PC-9 (cell line): ENCODE results near the gene PHOSPHO1. TPM values are rescaled to one million over a fixed set of nuclear protein-coding genes. Genes with fewer than 3 reads are reported as not detected.

Source experiments
- BruUV-seq: library from RNA; stranded (reverse); fragments of 400-500 nt; replicated peaks from 2 replicates; lab custom pipeline; 2021; lab: Mats Ljungman, UMichigan
- CTCF ChIA-PET: fragments of 300-600 bp; sonication (Branson Sonifier 250); formaldehyde crosslinking; loops from one replicate; lab custom pipeline; 2022; ENCODE audit warnings: antibody characterized with exemption; lab: Charles Lee
- POLR2A ChIA-PET: fragments of 300-600 bp; sonication (Branson Sonifier 250); formaldehyde crosslinking; loops from one replicate; lab custom pipeline; 2022; ENCODE audit warnings: antibody characterized with exemption; ENCODE audit not compliant: unreplicated experiment; lab: Charles Lee
- DNase-seq, 2 experiments: peaks; one replicate each; pipeline versions ENCODE4 v3.0.0 to v3.0.0-alpha.2; 2015 to 2022; ENCODE audit warnings: mixed read lengths in 1 of 2
- H2AFZ ChIP-seq: fragments of 200-600 bp; sonication (generic); 2 replicates; pipeline ENCODE4 v1.8.1; 2017; ENCODE audit warnings: antibody characterized with exemption
- H3F3A ChIP-seq: fragments of 200-600 bp; sonication (generic); 2 replicates; pipeline ENCODE4 v1.8.1; 2017; ENCODE audit warnings: antibody characterized with exemption, mild to moderate bottlenecking, low read depth; ENCODE audit not compliant: insufficient read depth
- H3K27ac ChIP-seq: fragments of 200-600 bp; sonication (generic); 2 replicates; pipeline ENCODE4 v1.6.1; 2016; ENCODE audit warnings: mixed run types
- H3K27me3 ChIP-seq: fragments of 200-600 bp; sonication (generic); 2 replicates; pipeline ENCODE4 v1.6.1; 2016; ENCODE audit warnings: low read depth, mixed run types; ENCODE audit not compliant: insufficient read depth
- H3K36me3 ChIP-seq: fragments of 200-600 bp; sonication (generic); 2 replicates; pipeline ENCODE4 v1.6.1; 2016; ENCODE audit warnings: low read depth, mixed run types
- H3K4me1 ChIP-seq: fragments of 200-600 bp; sonication (generic); replicated peaks from 2 replicates; pipeline ENCODE4 v1.6.1; 2016; ENCODE audit warnings: mixed run types; ENCODE audit not compliant: insufficient read depth
- H3K4me2 ChIP-seq: fragments of 200-600 bp; sonication (generic); 2 replicates; pipeline ENCODE4 v1.6.1; 2017; ENCODE audit warnings: mixed run types
- H3K4me3 ChIP-seq: fragments of 200-600 bp; sonication (generic); 2 replicates; pipeline ENCODE4 v1.6.1; 2016; ENCODE audit warnings: mixed run types
- H3K79me2 ChIP-seq: fragments of 200-600 bp; sonication (generic); 2 replicates; pipeline ENCODE4 v1.6.1; 2017; ENCODE audit warnings: low read depth, mixed run types
- H3K9me2 ChIP-seq: fragments of 200-600 bp; sonication (generic); 2 replicates; pipeline ENCODE4 v1.8.1; 2017; ENCODE audit warnings: mild to moderate bottlenecking; ENCODE audit not compliant: insufficient read depth
- H3K9me3 ChIP-seq: fragments of 200-600 bp; sonication (generic); 2 replicates; pipeline ENCODE4 v1.8.1; 2016; ENCODE audit warnings: low read depth; ENCODE audit not compliant: insufficient read depth
- H4K20me1 ChIP-seq: fragments of 200-600 bp; sonication (generic); 2 replicates; pipeline ENCODE4 v1.8.1; 2017; ENCODE audit not compliant: insufficient read depth
- CTCF ChIP-seq: fragments of 200-600 bp; sonication (generic); conservative IDR thresholded peaks from 2 replicates; pipeline ENCODE4 v1.6.1; 2017; ENCODE audit warnings: mixed run types, antibody characterized with exemption, mild to moderate bottlenecking, moderate library complexity
- EZH2 ChIP-seq: fragments of 200-600 bp; sonication (generic); IDR thresholded peaks from 2 replicates; pipeline ENCODE4 v1.8.0; 2017; ENCODE audit warnings: antibody characterized with exemption, low read depth
- intact Hi-C: fragments of 100-400 bp; cut with micrococcal nuclease; formaldehyde crosslinking; loops from one replicate; pipeline ENCODE4 v1.10.0; 2022; ENCODE audit not compliant: unreplicated experiment
- total RNA-seq: library from RNA; stranded (reverse); gene quantifications from 2 replicates; pipeline ENCODE4 v1.2.3, GENCODE V29; 2021

PHOSPHO1 gene
- total RNA-seq, 1 experiment from 2014 or later: not detected

DNA sequence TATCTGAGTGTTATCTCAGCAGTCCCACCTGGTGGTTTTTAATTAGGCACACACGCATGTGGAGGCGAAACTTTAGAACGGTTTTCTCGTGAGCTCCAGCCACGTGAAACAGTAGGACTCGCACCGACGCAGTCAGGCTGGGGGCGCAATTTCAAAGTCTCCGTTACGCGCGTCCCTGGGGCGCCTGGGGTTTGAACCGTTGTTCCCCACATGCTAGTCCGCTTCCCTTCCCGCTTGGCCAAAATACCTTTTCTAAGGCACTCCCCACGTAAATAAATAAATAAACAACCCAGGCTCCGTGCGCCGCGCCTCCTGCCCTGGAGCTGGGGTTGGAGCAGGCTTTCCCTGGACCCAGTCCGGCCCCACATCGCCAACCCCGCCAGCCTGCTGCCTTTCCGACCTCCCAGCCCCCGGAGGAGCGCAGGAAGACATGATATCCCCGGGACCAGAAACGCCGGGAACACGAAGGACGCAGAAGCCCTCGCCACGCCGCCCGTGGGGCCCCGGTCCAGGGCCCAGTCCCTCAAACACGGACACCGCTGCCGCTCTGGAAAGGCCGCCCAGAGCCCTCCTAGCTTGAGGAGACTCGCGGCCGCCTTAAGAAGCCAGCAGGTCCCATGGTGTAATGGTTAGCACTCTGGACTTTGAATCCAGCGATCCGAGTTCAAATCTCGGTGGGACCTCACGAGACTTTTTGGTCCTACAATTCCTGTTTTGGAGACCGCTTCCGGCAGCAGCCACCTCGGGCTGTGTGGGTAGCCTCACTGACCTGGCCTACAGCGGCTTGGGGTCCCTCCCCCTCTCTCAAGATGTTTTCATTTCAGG is 38.5 kb downstream of the PHOSPHO1 start:
- POLR2A ChIA-PET: interaction anchor here (0.6 to 1.2 kb wide), 6 partner anchors 17 to 596 kb away, joined by 3 to 6 read pairs (median 4); partner anchors contain the start of gene KAT7
- TF ChIP-seq CTCF (peak; percentile 40; the same call in 1 of the 2 replicates), EZH2 (no peak)
- BruUV-seq: no TSS peak

GRCh38 chr17:49191409-49191916 is 39.1 kb downstream of the PHOSPHO1 start:
- peaks cover 19% of the 10 kb centered on the region for H3F3A ChIP-seq
- H3K9me2 ChIP-seq: no peaks in the 10 kb centered on the region
- BruUV-seq: no TSS peak
- ChIA-PET CTCF (interaction anchor here (0.6 kb wide), 1 partner anchor 144 kb away, joined by 4 read pairs; no protein-coding TSS in a partner anchor), POLR2A (interaction anchor here (0.7 kb wide), 1 partner anchor 223 kb away, joined by 7 read pairs; the partner anchor contains the start of gene PHB1)
- H3K79me2 ChIP-seq: no peaks in the 10 kb centered on the region
- no peak for TF ChIP-seq EZH2
- TF ChIP-seq CTCF: no peak
- no peaks in the 10 kb centered on the region for H3K27me3 ChIP-seq
- H3K36me3 ChIP-seq: no peaks in the 10 kb centered on the region
- H3K27ac ChIP-seq: peak overlapping the region; percentile 87
- peak overlapping the region; percentile 93 for H2AFZ ChIP-seq
- no peaks in the 10 kb centered on the region; the same call in 1 of the 2 replicates for H3K9me3 ChIP-seq
- H3K4me1 ChIP-seq: peaks cover 12% of the 10 kb centered on the region
- no peaks in the 10 kb centered on the region for H4K20me1 ChIP-seq
- peak overlapping the region; percentile 87 for H3K4me2 ChIP-seq
- DNase-seq: no peak
- peak overlapping the region; percentile 74 for H3K4me3 ChIP-seq
- intact Hi-C loops: loop anchor here (5.0 to 10.0 kb wide), 3 partner anchors 36 to 297 kb away; partner anchors contain the start of gene ATP5MC1

More for the DNA sequence above, 38.5 kb downstream of the PHOSPHO1 start:
- no peaks in the 10 kb centered on the region for H3K79me2 ChIP-seq
- no peaks in the 10 kb centered on the region for H4K20me1 ChIP-seq
- peak; percentile 82 to 91 for DNase-seq
- peak overlapping the region; percentile 74 for H3K4me3 ChIP-seq
- H3K4me1 ChIP-seq: peaks cover 12% of the 10 kb centered on the region
- H3K9me2 ChIP-seq: no peaks in the 10 kb centered on the region
- intact Hi-C loops: loop anchor here (5.0 to 10.0 kb wide), 3 partner anchors 35 to 297 kb away; partner anchors contain the start of gene ATP5MC1
- H3K36me3 ChIP-seq: no peaks in the 10 kb centered on the region
- CTCF ChIA-PET: interaction anchor here (0.6 to 0.9 kb wide), 2 partner anchors 37 to 145 kb away, joined by 3 to 4 read pairs; no protein-coding TSS in a partner anchor
- H3K4me2 ChIP-seq: peak overlapping the region; percentile 87
- H3K27ac ChIP-seq: peak overlapping the region; percentile 87
- no peaks in the 10 kb centered on the region for H3K9me3 ChIP-seq
- peak overlapping the region; percentile 93 for H2AFZ ChIP-seq
- H3F3A ChIP-seq: peaks cover 21% of the 10 kb centered on the region
- H3K27me3 ChIP-seq: no peaks in the 10 kb centered on the region

GRCh38 chr17:49190932-49191331 is 39.7 kb downstream of the PHOSPHO1 start:
- Histone ChIP-seq H3K4me1 (peaks cover 12% of the 10 kb centered on the region), H3K4me3 (no peak overlapping the region), H3K9me2 (no peaks in the 10 kb centered on the region), H2AFZ (0 out of 2 replicates have a peak overlapping the region, but pooled peaks have one; percentile 7), H3F3A (peaks cover 14% of the 10 kb centered on the region), H3K79me2 (no peaks in the 10 kb centered on the region), H3K27ac (no peak overlapping the region; the same call in 1 of the 2 replicates), H3K4me2 (peak overlapping the region; percentile 87), H3K9me3 (peaks cover under 1% of the 10 kb centered on the region; the same call in 1 of the 2 replicates), H3K27me3 (no peaks in the 10 kb centered on the region), H4K20me1 (no peaks in the 10 kb centered on the region), H3K36me3 (no peaks in the 10 kb centered on the region)
- TF ChIP-seq EZH2: no peak
- TF ChIP-seq CTCF: no peak
- no peak for DNase-seq
- no TSS peak for BruUV-seq
- CTCF ChIA-PET: no interaction called here
- intact Hi-C loops: loop anchor here (5.0 to 10.0 kb wide), 3 partner anchors 36 to 296 kb away; partner anchors contain the start of gene ATP5MC1
- POLR2A ChIA-PET: interaction anchor here (0.7 kb wide), 2 partner anchors 51 to 224 kb away, joined by 3 to 7 read pairs; partner anchors contain the start of gene PHB1
